ENCODE measurements around the gene MARF1. TPM values are rescaled to one million over a fixed set of nuclear protein-coding genes. Genes with fewer than 3 reads are reported as not detected.

The MARF1 gene
- total and polyA plus RNA-seq, 9 of the 15 experiments (the other 6 are each of a cell fraction or from before 2014, with no cell fraction given) = 4.7 to 33.2 (median 11.7) TPM

DNA sequence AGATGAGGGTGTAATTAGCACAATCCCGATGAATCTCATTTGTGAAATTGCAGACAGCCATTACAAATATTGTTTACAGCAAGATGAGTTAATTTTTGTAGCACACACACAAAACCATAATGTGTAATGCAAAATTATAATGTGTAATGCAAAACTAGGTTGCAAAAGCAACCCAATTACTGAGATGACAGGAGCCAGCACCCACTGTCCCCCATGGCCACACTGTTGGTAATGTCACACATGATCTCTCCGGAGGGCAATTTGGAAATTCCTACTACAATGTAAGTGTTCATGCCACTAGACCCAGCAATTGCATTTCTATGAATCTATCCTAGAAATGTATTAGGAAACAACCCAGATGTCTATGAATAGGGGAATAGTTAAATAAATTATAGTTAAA is 76.9 kb downstream of the MARF1 start:
- ATAC-seq = no peak
- intact Hi-C loops (cut with micrococcal nuclease) = no loop called here
- CTCF ChIA-PET (ENCODE audit: low intra/inter-chr PET ratio) = no interaction called here
- in situ Hi-C loops (cut with MboI) = no loop called here
- Histone ChIP-seq H3K79me2 (ENCODE audit: control insufficient read depth, insufficient read depth, low read length) (no peaks in the 10 kb centered on the region), H3K27me3 (ENCODE audit: control insufficient read depth in 2 of 2, insufficient read depth in 2 of 2, low read length in 2 of 2) (no peaks in the 10 kb centered on the region), H3K4me2 (ENCODE audit: insufficient read depth, low read length) (no peak overlapping the region), H3K9ac (ENCODE audit: insufficient read depth in 1 of 2, low read depth in 2 of 2, low read length in 2 of 2) (no peak overlapping the region), H2AFZ (ENCODE audit: low read depth, low read length) (no peak overlapping the region), H3K9me1 (ENCODE audit: control insufficient read depth, insufficient read depth, low read length) (no peaks in the 10 kb centered on the region), H3K27ac (ENCODE audit: extremely low read depth, low read depth, low read length) (no peak overlapping the region), H3K4me3 (no peak overlapping the region), H3K9me3 (replicated peaks; ENCODE audit: control insufficient read depth, insufficient read depth, low read depth, low read length) (no peaks in the 10 kb centered on the region), H4K20me1 (replicated peaks; ENCODE audit: control insufficient read depth, insufficient read depth, low read length) (no peaks in the 10 kb centered on the region), H3K36me3 (ENCODE audit: control insufficient read depth, insufficient read depth, low read length) (peaks cover 11% of the 10 kb centered on the region; the same call in 2 of the 3 replicates), H3K4me1 (replicated peaks in 1 of 2; ENCODE audit: control insufficient read depth in 2 of 2, insufficient read depth in 2 of 2, low read length in 2 of 2) (peaks cover 5 to 14% of the 10 kb centered on the region in 2 experiments)
- no peak for DNase-seq (ENCODE audit: extremely low read depth in 1 of 4, low spot score in 3 of 4)
- TF ChIP-seq HOXB6 (CRISPR knock-in tag; IDR thresholded peaks at IDR 0.05; ENCODE audit: borderline replicate concordance) (no peak), MYC (IDR thresholded peaks at IDR 0.05; ENCODE audit: low read depth, low read length) (no peak), MYC (CRISPR knock-in tag; IDR thresholded peaks at IDR 0.05; ENCODE audit: borderline replicate concordance, low read depth) (no peak), POLR3A (IDR thresholded peaks at IDR 0.05; ENCODE audit: borderline replicate concordance, extremely low read depth, insufficient read depth, insufficient read length) (no peak), MAFG (tag; conservative IDR thresholded peaks at IDR 0.05) (no peak), ARID1B (IDR thresholded peaks at IDR 0.05) (no peak), RBM14 (IDR thresholded peaks at IDR 0.05; ENCODE audit: borderline replicate concordance, insufficient read depth, low read depth, low read length) (no peak), SMAD3 (CRISPR knock-in tag; conservative IDR thresholded peaks at IDR 0.05) (no peak), PURB (CRISPR knock-in tag; IDR thresholded peaks at IDR 0.05; ENCODE audit: low read depth) (no peak), NFYB (IDR thresholded peaks at IDR 0.05; ENCODE audit: extremely low read depth, insufficient read length) (no peak), RBBP5 (IDR thresholded peaks at IDR 0.05; ENCODE audit: borderline replicate concordance, insufficient read depth, low read length, poor library complexity, severe bottlenecking) (no peak), ZNF644 (tag; IDR thresholded peaks at IDR 0.05; ENCODE audit: low read depth) (no peak)
- TF ChIP-seq, protein P1, sequence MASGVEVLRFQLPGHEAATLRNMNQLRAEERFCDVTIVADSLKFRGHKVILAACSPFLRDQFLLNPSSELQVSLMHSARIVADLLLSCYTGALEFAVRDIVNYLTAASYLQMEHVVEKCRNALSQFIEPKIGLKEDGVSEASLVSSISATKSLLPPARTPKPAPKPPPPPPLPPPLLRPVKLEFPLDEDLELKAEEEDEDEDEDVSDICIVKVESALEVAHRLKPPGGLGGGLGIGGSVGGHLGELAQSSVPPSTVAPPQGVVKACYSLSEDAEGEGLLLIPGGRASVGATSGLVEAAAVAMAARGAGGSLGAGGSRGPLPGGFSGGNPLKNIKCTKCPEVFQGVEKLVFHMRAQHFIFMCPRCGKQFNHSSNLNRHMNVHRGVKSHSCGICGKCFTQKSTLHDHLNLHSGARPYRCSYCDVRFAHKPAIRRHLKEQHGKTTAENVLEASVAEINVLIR (CRISPR knock-in tag; IDR thresholded peaks at IDR 0.05) = no peak
- POLR2A ChIA-PET = interaction anchor here (1.0 to 2.7 kb wide), 2 partner anchors 10 kb away, joined by 5 to 16 read pairs; no protein-coding TSS in a partner anchor
- no TSS peak for BruUV-seq (replicated peaks)
- FAIRE-seq = no peak
- 82% methylated on average over 2 of the region's 2 CpGs for WGBS (ENCODE audit: insufficient coverage, low coverage, missing lambda C conversion rate)
